Esophagus squamous epithelium (tissue), 4 donors: ENCODE results near the gene CAMTA1.

Experiments
- CTCF ChIP-seq, 6 experiments: fragments of 450-650 bp in 4 of 6; fragments of 200-600 bp in 2 of 6; sonication (generic) in 2 of 6; IDR thresholded peaks; one replicate each; pipeline ENCODE4 v1.5.1; 2016 to 2019; ENCODE audit warnings: antibody characterized with exemption in 6 of 6, mild to moderate bottlenecking in 4 of 6, moderate library complexity in 4 of 6
- POLR2A ChIP-seq, 4 donors: fragments of 450-650 bp; IDR thresholded peaks; one replicate each; pipeline ENCODE4 v1.6.1; 2017; ENCODE audit warnings: antibody characterized with exemption in 4 of 4, mild to moderate bottlenecking in 4 of 4, moderate library complexity in 3 of 4

DNA sequence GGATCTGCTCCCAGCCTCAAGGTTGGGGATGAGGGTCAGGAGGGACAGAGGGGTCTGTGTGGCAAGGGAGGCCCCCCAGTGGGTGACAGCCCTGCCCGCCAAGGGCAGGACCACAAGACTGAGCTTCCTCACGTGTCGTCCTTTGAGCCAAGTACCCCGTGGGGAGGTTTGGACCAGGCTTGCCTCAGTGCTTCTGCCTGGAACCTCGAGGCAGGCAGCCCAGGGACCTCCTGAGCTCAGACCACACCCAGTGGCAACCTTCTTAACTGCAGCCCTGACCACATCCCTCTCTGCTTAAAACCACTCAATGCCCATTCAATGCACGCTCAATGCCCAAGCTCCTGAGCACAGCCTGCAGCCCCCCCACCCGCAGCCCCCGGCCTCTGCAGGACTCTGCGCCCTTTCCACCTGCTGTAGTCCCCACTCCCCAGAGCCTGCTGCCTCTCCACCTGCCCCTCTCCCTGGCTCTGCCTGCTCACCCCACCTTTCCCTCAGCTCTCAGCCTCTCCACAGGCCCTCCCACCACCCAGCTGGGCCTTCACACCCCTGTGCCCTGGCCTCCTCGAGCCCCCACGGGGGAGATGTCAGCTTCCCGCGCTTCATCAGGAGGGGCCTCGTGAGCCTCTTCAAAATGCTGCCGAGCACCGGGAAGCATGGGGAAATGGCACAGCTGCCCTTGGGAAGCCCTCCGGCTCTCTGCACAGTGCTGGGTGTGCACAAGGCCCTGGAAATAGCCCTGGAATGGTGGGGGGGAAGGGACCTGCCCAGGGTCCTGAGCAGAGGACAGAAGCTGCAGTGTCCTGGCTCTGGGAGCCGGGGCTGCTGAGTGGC, 856.5 kb downstream of the CAMTA1 start:
- no peak for TF ChIP-seq POLR2A (IDR thresholded peaks at IDR 0.05)
- no peak for TF ChIP-seq CTCF (IDR thresholded peaks at IDR 0.05)
